ENCODE data around the gene PNMA6E.

DNA sequence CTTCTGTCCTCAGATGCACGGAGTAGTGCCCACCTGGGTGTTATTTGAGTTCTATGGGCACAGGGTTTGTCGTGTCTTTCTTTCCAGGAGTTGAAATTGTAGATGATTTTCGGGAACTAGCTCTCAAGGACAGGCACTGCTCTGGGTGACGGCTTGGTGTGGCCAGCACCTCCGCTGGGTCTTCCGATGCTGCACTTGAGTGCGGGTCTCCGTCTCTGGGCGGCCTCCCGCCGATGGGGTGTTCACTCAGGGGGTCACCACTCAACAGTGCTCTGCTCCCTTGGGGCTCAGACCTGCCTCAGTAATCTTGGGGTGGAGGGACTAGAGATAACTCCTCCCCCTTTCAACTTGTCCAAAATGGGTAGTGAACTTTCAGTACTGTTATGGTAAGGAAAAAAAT lies 12.6 kb upstream of the PNMA6E start:
- TF ChIP-seq, protein P1, sequence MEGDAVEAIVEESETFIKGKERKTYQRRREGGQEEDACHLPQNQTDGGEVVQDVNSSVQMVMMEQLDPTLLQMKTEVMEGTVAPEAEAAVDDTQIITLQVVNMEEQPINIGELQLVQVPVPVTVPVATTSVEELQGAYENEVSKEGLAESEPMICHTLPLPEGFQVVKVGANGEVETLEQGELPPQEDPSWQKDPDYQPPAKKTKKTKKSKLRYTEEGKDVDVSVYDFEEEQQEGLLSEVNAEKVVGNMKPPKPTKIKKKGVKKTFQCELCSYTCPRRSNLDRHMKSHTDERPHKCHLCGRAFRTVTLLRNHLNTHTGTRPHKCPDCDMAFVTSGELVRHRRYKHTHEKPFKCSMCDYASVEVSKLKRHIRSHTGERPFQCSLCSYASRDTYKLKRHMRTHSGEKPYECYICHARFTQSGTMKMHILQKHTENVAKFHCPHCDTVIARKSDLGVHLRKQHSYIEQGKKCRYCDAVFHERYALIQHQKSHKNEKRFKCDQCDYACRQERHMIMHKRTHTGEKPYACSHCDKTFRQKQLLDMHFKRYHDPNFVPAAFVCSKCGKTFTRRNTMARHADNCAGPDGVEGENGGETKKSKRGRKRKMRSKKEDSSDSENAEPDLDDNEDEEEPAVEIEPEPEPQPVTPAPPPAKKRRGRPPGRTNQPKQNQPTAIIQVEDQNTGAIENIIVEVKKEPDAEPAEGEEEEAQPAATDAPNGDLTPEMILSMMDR (IDR thresholded peaks at IDR 0.05), result no peak
- TF ChIP-seq POLR2A (IDR thresholded peaks at IDR 0.05), result no peak
- TF ChIP-seq POLR2AphosphoS5 (IDR thresholded peaks at IDR 0.05), result no peak
